ENCODE data around the gene UAP1.

The UAP1 gene

DNA sequence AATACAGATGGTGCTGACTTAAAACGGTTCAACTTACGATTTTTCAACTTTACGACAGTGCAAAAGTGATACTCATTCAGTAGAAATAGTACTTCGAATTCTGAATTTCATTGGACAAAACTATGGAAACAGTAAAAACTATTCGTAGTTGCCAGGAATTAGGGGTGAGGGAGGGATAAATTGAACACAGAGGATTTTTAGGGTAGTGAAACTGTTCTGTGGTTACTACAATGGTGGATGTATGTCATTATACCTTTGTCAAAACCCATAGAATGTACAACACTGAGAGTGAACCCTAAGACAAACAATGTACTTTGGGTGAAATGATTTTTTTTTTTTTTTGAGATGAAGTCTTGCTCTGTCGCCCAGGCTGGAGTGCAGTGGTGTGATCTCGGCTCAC, 78.2 kb downstream of the UAP1 start:
- TF ChIP-seq, protein P1, sequence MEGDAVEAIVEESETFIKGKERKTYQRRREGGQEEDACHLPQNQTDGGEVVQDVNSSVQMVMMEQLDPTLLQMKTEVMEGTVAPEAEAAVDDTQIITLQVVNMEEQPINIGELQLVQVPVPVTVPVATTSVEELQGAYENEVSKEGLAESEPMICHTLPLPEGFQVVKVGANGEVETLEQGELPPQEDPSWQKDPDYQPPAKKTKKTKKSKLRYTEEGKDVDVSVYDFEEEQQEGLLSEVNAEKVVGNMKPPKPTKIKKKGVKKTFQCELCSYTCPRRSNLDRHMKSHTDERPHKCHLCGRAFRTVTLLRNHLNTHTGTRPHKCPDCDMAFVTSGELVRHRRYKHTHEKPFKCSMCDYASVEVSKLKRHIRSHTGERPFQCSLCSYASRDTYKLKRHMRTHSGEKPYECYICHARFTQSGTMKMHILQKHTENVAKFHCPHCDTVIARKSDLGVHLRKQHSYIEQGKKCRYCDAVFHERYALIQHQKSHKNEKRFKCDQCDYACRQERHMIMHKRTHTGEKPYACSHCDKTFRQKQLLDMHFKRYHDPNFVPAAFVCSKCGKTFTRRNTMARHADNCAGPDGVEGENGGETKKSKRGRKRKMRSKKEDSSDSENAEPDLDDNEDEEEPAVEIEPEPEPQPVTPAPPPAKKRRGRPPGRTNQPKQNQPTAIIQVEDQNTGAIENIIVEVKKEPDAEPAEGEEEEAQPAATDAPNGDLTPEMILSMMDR (IDR thresholded peaks at IDR 0.05; ENCODE audit: insufficient read depth, low read length, poor library complexity, severe bottlenecking) = no peak
- TF ChIP-seq EZH2phosphoT487 (conservative IDR thresholded peaks at IDR 0.05; ENCODE audit: low read length) = no peak
- Histone ChIP-seq H3K79me2 (ENCODE audit: insufficient read depth, low read length) (no peaks in the 10 kb centered on the region), H3K9me2 (replicated peaks; ENCODE audit: insufficient read depth, low read length) (no peaks in the 10 kb centered on the region), H3K4me2 (ENCODE audit: low read depth, low read length, poor library complexity, severe bottlenecking) (no peak overlapping the region), H3K4me3 (ENCODE audit: insufficient read depth, low read length, poor library complexity, severe bottlenecking) (no peak overlapping the region), H3K9ac (ENCODE audit: low read length) (no peak overlapping the region), H3F3A (ENCODE audit: insufficient read depth) (no peaks in the 10 kb centered on the region), H4K20me1 (ENCODE audit: low read depth, low read length) (no peaks in the 10 kb centered on the region), H3K27ac (ENCODE audit: low read depth, low read length) (no peak overlapping the region), H3K36me3 (ENCODE audit: low read length) (no peaks in the 10 kb centered on the region), H3K27me3 (ENCODE audit: low read length) (no peaks in the 10 kb centered on the region), H2AFZ (ENCODE audit: low read depth, low read length, severe bottlenecking) (no peak overlapping the region), H3K9me3 (ENCODE audit: insufficient read depth, low read length) (no peaks in the 10 kb centered on the region)

DNA sequence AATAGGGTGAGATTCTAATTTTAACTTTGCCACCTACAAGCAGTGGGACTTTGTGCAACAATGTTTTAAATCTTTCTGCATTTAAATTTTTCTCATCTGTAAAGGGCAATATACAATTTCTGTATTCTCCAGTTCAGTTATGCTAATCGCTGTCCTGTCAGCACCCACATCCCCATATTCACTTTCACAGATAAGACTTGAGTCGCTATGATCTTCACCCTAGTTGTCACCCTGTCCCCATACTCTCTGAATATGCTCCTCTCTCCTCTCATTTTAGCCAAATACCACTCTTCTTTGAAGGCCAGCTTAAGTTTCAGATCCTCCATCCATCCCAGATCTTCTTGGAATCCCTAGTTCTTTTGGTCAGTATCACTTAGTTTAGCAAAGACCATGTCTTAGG, 79.6 kb downstream of the UAP1 start:
- Histone ChIP-seq H2AFZ (ENCODE audit: low read depth, low read length, severe bottlenecking) (no peak overlapping the region), H3K4me2 (ENCODE audit: low read depth, low read length, poor library complexity, severe bottlenecking) (no peak overlapping the region), H4K20me1 (ENCODE audit: low read depth, low read length) (no peaks in the 10 kb centered on the region), H3K9ac (ENCODE audit: low read length) (no peak overlapping the region), H3F3A (ENCODE audit: insufficient read depth) (no peaks in the 10 kb centered on the region), H3K9me3 (ENCODE audit: insufficient read depth, low read length) (no peaks in the 10 kb centered on the region), H3K4me3 (ENCODE audit: insufficient read depth, low read length, poor library complexity, severe bottlenecking) (no peak overlapping the region), H3K79me2 (ENCODE audit: insufficient read depth, low read length) (no peaks in the 10 kb centered on the region), H3K9me2 (replicated peaks; ENCODE audit: insufficient read depth, low read length) (no peaks in the 10 kb centered on the region), H3K36me3 (ENCODE audit: low read length) (no peaks in the 10 kb centered on the region), H3K27me3 (ENCODE audit: low read length) (no peaks in the 10 kb centered on the region), H3K27ac (ENCODE audit: low read depth, low read length) (no peak overlapping the region)
- TF ChIP-seq, protein P1 (IDR thresholded peaks at IDR 0.05; ENCODE audit: insufficient read depth, low read length, poor library complexity, severe bottlenecking) = no peak
- no peak for TF ChIP-seq EZH2phosphoT487 (conservative IDR thresholded peaks at IDR 0.05; ENCODE audit: low read length)

DNA sequence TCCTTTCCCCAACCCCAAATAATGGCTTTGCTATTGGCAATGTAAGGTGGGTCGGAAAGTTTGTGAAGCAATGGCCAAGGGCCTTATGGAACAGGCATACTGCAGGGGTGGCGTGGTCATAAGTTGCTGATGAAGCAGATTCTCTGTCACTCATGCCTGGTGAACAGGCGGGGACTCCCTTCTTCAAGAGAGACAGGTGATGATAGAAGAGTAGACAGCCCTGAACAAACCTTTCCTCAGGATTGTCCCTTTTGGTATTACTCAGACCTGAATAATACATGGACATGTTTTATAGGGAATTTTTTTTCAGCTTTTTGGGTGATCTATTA, 83.4 kb downstream of the UAP1 start:
- TF ChIP-seq, protein P1 (IDR thresholded peaks at IDR 0.05; ENCODE audit: insufficient read depth, low read length, poor library complexity, severe bottlenecking) = no peak
- Histone ChIP-seq H3F3A (ENCODE audit: insufficient read depth) (no peaks in the 10 kb centered on the region), H3K9me2 (replicated peaks; ENCODE audit: insufficient read depth, low read length) (no peaks in the 10 kb centered on the region), H4K20me1 (ENCODE audit: low read depth, low read length) (no peaks in the 10 kb centered on the region), H3K36me3 (ENCODE audit: low read length) (no peaks in the 10 kb centered on the region), H3K79me2 (ENCODE audit: insufficient read depth, low read length) (no peaks in the 10 kb centered on the region), H3K27me3 (ENCODE audit: low read length) (no peaks in the 10 kb centered on the region), H3K4me2 (ENCODE audit: low read depth, low read length, poor library complexity, severe bottlenecking) (no peak overlapping the region), H3K9ac (ENCODE audit: low read length) (no peak overlapping the region), H3K27ac (ENCODE audit: low read depth, low read length) (no peak overlapping the region), H2AFZ (ENCODE audit: low read depth, low read length, severe bottlenecking) (no peak overlapping the region), H3K4me3 (ENCODE audit: insufficient read depth, low read length, poor library complexity, severe bottlenecking) (no peak overlapping the region), H3K9me3 (ENCODE audit: insufficient read depth, low read length) (no peaks in the 10 kb centered on the region)

DNA sequence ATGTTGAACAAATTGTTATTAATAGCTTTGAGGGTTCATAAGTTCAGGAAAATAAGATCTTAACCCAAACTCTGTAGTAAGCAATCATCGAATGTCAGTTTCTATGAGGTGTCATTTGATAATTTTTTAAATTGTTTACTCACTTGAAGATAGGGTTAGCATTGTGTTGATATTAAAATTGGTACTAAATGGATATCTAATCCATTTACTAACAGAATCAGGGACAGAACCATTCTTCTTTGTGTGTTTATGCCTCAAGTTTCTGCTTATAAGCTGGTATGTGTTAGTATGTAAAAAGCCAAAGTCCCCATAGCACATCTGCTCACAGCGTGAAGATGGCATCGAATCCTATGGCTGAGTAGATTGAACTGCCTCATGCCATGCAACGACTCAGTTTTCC, 84.1 kb downstream of the UAP1 start:
- H3K4me2 ChIP-seq (ENCODE audit: low read depth, low read length, poor library complexity, severe bottlenecking) = no peak overlapping the region
- no peaks in the 10 kb centered on the region for H3K79me2 ChIP-seq (ENCODE audit: insufficient read depth, low read length)
- no peak overlapping the region for H3K27ac ChIP-seq (ENCODE audit: low read depth, low read length)
- no peaks in the 10 kb centered on the region for H3K9me3 ChIP-seq (ENCODE audit: insufficient read depth, low read length)
- no peaks in the 10 kb centered on the region for H3K27me3 ChIP-seq (ENCODE audit: low read length)
- H3K9me2 ChIP-seq (replicated peaks; ENCODE audit: insufficient read depth, low read length) = no peaks in the 10 kb centered on the region
- no peaks in the 10 kb centered on the region for H3K36me3 ChIP-seq (ENCODE audit: low read length)
- H4K20me1 ChIP-seq (ENCODE audit: low read depth, low read length) = no peaks in the 10 kb centered on the region
- no peak overlapping the region for H2AFZ ChIP-seq (ENCODE audit: low read depth, low read length, severe bottlenecking)
- no peak overlapping the region for H3K4me3 ChIP-seq (ENCODE audit: insufficient read depth, low read length, poor library complexity, severe bottlenecking)
- no peaks in the 10 kb centered on the region for H3F3A ChIP-seq (ENCODE audit: insufficient read depth)
- no peak overlapping the region for H3K9ac ChIP-seq (ENCODE audit: low read length)
- no peak for TF ChIP-seq EZH2phosphoT487 (conservative IDR thresholded peaks at IDR 0.05; ENCODE audit: low read length)
- TF ChIP-seq, protein P1 (IDR thresholded peaks at IDR 0.05; ENCODE audit: insufficient read depth, low read length, poor library complexity, severe bottlenecking) = no peak

Data from SU-DHL-6 (cell line).